HG02759 (cell line): ENCODE measurements around the gene PXDN.
"Not testable (repeated sequence)": the region's sequence is repeated elsewhere in the genome, so short reads cannot be mapped to it uniquely, and the experiment has no call there.

ENCODE experiments used
- ATAC-seq: cut with Tn5 transposase; IDR thresholded peaks from one replicate; pipeline ENCODE4 v1.9.1; 2021; ENCODE audit warnings: mild to moderate bottlenecking, moderate library complexity; ENCODE audit not compliant: unreplicated experiment

The PXDN gene

DNA sequence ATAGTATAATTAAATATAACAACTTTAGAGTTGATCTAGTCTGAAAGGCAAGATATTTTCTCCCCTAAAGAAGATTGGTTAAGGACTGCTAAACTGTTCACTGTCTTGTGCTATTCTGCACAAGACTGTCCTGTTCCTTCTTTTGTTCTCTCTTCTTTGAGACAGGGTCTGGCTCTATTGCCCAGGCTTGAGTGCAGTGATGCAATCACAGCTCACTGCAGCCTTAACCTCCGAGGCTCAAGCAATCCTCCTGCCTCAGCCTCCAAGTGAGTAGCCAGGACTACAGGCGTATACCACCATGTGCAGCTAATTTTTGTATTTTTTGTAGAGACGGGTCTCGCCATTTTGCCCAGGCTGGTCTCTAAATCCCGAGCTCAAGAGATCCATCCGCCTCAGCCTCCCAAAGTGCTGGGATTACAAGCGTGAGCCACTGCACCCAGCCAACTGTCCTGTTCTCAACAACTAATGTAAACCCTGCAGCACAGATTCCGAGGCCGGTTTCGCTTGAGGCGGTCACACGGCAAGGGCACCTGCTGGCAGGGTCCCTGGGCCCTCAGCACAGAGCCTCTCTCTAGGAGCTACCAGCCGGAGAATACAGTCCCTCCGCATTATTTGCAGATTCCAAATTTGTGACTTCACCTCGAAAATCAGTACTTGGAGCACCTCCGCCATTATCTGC lies 16.4 kb downstream of the PXDN start:
- no peak for ATAC-seq

DNA sequence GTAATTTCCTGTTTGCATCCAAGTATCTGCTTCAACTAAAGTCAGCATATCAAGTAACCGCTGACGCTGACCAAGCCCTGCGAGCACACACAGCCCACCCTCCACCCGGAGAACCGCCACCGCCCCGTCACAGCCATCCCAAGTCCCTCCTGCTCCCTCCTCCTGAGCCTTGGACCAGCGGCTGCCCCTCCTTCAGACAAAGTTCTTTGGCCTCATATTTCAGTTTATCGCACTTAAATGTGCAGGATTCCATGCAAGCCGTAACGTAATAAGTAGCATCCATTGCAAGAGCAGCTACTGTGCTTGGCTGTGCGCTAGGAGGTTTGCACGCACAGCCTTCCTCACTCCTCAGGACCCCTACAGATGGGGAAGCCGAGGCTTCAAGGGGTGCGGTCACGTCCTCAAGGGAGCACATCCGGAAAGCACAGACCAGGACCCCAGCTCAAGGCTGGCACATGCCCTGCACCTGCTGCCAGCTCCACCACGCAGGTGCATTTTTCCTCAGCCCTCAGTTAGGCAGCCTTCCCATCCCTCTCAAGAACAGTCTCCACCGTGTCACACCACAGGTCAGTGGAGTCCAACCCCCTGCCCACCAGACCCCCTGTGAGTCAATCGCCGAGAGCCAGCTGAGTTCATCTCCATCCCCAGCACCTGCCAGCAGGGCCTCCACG lies 17.1 kb downstream of the PXDN start:
- ATAC-seq: no peak

DNA sequence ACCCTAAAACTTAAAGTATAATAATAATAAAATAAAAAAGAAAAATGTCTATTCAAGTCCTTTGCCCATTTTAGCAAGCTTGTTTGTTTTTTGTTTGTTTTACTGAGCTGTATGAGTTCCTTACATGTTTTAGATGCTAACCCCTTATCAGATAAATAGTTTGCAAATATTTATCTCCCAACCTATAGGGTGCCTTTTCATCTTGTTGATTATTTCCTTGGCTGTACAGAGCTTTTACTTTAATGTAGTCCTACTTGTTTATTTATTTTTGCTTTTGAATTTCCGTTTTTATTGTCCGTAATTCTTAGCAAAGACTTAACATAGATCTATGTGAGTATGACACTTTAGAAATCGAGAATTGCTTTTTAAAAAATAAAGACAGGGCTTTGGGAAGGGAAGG lies 17.8 kb downstream of the PXDN start:
- no peak for ATAC-seq

DNA sequence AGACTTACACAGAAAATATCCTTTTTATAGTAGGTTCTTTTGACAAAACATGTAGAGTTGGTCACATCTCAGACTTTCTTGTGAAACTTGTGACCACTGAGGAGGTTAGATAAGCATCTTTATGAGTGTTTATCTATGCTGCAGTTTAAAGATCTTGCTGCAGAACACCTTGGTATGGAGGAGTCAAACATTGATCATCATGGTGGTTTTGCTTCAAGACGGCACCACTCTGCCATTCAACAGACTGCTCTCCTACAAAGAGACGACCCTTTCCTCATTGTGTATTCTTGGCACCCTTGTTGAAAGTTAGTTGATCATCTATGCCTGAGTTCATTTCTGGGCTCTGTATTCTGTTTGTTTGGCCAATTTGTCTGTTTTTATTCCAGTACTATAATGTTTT lies 20.0 kb downstream of the PXDN start:
- ATAC-seq: not testable (repeated sequence)

DNA sequence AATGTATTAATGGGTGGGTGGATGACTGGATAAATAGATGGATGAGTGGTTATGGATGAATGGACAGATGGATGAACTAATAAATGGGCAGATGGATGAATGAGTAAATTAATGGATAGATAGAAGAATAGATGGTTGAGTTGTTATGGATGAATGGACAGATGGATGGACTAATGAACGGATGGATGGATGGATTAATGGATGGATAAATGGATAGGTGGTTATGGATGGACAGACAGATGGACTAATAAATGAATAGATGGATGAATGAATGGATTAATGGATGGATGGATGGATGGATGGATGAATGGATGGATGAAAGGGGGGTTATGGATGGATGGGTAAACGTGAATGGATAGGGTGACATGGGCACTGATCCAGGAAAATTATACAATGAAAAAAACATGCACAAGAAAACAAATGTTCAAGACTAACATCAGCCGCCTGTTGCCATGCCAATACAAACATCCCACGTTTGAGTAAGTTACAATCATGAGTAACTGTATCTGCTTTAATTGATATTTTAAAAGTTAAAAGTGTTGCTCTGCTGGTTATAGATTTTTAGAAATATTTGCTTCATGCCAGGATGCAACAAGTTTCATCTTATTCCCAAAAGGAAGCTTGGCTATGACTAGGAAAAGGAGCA lies 20.8 kb downstream of the PXDN start:
- no peak for ATAC-seq

- no peak for ATAC-seq
Observed at GRCh38 chr2:1722692-1723091, 21.6 kb downstream of the PXDN start.

DNA sequence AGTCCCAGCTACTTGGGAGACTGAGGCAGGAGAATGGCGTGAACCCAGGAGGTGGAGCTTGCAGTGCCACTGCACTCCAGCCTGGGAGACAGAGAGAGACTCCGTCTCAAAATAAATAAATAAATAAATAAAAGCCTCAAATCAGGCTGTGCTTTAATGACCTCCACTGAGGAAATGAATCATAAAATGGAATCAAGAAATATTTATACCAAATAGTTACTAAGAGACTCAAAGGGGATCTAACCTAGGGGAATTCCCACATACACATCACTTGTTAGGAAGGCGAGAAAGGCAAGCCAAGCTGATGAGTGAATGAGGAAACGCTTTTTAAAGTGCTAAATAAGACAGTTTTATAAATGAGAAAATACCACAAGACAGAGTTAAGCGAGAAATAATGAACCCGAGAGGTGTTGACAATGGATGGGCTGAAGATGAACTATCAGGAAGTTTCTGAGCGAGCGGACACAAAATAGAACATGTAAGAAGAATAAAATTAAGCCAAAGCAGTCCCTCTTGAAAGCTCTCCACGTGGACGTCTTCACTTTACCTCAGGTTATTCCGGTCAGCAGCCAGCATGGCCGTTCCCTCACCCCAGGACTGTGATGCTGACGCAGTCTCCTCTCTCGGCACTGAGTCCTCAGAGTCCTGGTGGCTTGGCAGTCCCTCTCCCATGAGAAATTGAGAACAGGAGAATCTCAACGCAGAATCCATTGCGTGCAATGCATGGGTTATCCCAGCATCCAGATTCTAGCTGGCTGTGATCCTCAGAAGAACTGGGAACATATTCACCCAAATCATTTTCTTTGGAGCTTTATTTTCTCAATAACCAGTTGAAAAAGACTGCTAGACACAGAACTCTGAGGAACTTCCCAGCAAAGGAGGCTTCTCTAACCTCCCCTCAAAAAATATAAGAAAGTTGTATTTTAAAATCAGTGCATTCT lies 22.3 kb downstream of the PXDN start:
- no peak for ATAC-seq

DNA sequence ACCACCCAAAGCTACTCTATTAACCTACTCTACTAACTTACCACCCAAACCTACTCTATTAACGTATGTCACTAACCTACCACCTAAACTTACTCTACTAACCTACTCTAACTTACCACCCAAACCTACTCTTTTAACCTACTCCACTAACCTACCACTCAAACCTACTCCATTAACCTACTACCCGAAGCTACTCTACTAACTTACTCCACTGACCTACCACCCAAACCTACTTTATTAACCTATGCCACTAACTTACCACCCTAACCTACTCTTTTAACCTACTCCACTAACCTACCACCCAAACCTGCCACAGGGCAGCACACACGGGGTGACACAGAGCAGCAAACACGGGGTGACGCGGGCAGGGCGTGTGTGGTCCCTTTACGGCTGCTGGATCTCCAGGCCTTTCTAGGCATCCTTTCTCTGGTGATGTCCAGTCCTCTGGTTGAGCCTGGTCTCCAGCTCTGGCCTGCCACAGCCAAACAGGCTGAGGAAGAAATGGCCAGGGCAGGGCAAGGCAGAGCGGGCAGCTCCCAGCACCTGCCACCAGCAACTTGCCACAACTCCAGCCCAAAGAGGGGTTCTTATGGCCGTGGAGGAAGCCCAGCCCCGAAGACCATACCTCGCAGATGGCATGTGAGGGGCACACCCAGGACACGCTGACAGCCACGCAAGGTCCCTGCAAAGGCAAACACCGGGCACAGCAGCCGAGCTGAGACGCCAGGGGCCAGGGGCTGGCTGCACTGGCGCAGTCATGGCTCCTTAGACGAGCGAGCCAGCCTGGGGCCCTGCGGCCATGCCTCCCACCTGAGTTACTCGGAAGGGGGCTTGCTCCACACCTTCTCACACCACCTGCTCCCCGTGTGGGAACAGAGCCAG lies 25.7 kb downstream of the PXDN start:
- ATAC-seq: no peak

DNA sequence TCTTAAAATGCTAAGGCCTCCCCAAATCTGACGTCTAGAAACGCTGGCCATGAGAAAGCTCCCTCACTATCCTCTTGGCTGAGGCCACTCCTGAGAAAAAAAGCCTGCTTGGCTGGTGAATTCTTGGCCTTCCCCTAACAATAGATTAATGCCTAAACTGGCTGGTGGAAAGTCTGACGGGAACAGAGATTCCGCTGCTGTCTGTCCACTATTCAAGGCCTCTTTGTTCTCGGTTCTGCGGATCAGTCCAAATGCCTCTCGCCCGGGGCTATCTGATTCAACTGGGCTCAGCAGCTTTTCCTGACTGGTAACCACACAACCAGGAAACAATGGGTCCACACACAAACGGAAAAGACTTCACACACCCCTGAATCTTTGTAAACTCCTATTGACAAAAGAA lies 27.2 kb downstream of the PXDN start:
- ATAC-seq: no peak

DNA sequence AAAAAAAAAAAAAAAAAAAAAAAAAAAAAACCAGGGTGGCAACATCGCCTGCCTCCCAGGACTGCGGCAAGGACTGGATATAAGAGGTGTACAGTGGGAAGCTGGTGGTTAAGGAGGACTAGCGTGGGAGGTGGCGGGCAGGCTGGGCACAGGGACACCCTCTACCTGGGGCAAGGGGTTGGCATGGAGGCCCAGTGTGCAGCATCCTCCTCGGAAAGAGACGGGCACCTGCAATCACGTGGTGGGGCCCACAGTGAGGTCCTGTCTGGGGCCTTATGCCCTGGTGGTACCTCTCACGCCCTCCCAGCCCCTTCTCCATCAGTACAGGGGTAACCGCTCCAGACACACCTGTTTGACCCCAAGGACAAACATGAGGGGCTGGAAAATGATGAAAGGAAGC lies 27.9 kb downstream of the PXDN start:
- no peak for ATAC-seq

GRCh38 chr2:1716014-1716305 lies 28.4 kb downstream of the PXDN start:
- not testable (repeated sequence) for ATAC-seq

GRCh38 chr2:1715184-1716013 lies 28.9 kb downstream of the PXDN start:
- ATAC-seq: no peak

- no peak for ATAC-seq
Observed at GRCh38 chr2:1714291-1715064, 29.8 kb downstream of the PXDN start.

- no peak for ATAC-seq
Observed at GRCh38 chr2:1713839-1714236, 30.5 kb downstream of the PXDN start.

GRCh38 chr2:1713142-1713838 lies 31.0 kb downstream of the PXDN start:
- no peak for ATAC-seq

DNA sequence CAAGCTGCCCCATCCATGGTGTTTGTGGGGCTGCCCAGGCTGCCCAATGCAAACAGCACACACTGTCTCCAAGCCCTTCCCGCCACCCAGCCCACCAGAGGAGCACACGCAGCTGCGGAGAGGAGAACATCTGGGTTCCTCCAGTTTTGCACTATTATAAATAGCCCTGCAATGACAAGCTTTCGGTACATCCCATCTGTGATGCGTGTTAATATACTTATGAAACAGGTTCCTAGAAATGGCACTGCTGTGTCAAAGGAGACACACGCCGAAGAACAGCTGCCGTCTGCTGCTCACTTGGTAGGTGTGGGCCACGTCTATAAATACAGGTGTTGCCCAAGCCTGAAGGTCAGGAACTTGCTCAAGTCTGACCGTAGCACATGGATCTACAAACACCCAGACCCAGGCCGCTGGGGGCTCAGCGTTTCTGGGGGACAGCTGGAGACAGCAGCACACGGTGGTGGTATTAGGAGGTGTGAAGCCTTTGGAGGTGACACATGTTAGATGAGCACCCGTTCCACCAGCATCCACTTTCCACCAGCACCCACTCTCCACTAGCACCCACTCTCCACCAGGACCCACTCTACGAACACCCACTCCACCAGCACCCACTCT lies 34.3 kb downstream of the PXDN start:
- no peak for ATAC-seq

DNA sequence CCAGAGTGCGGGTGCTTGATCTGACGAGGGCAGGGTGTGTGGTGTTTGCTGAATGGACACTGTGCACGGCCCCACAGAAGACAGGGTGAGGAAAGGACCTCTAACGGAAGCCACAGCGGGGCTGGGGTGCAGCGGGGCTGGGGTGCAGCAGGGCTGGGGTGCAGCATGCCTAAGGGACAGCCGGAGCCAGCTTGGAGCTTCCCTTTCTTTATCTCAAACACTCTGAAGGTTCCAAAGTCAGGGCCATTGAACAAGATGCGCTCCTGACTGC lies 35.0 kb downstream of the PXDN start:
- ATAC-seq: no peak
